GM21529 (cell line): ENCODE results near the gene ABHD5.
A peak's percentile ranks its signal among the peaks of the same experiment; 100 is the strongest.

Experiments used
- ATAC-seq: cut with Tn5 transposase; IDR thresholded peaks from one replicate; pipeline ENCODE4 v1.9.1; 2021; ENCODE audit not compliant: unreplicated experiment

Gene ABHD5

DNA sequence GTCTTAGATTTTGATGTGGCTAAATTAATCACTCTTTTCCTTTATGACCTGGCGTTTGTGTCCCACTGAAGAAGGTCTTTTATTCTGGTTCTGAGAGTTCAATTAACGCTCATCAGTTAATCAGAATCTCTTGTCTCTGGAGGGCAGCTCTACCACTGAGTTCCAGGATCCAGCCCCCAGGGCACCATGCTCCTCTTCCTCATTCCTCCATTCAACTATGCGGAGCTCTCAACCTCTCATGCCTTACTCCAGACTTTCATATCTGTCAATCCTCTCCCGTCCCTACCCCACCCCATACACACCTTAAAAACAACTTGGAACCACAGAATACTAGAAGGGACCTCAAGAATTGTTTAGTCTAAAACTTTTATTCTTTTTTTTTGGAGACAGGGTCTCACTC is 4.8 kb upstream of the ABHD5 start:
- ATAC-seq, result no peak

DNA sequence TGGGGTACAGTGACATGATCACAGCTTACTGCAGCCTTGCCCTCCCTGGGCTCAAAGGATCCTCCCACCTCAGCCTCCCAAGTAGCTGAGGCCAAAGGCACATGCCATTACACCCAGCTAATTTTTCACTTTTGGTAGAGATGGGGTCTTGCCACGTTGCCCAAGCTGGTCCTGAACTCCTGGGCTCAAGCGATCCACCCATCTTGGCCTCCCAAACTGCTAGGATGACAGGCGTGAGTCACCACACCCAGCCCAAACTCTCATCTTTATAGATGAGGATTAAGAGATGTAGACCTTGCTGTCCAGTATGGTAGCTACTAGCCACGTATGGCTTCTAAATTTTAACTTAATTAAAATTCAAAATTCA is 4.4 kb upstream of the ABHD5 start:
- no peak for ATAC-seq

DNA sequence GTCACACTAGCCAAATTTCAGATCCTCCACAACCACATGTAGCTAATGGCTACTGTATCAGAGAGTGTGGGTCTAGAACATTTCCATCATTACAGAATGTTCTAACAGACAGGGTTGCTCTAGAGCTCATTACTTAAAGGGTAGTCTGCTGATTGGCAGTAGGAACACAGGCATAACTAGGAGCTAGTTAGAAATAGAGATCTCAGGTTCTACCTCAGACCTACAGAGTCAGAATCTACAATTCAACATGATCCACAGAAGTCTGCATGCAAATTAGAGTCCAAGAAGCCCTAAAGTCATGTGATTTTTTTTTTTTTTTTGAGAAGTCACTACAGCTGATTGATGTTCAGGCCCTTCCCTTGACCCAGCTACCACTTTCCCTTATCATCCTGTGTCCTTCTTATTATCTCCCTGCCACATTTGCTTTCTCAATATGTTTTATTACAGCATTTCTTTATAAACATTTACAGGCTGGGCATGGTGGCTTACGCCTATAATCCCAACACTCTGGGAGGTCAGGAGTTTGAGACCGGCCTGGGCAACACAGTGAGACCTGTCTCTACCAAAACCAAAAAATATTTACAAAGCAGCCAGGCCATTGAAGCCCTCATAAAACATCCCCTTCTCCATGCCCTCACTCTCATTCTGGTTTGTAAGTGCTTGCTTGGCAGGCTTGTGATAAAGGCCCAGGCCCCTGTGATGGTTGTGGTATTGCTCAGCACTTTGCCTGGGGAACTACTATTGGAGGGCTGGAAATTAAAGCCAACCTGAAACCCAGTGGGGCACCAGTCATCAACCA is 3.8 kb upstream of the ABHD5 start:
- ATAC-seq, result no peak

- ATAC-seq, result no peak
Observed at GRCh38 chr3:43687499-43687811, 3.3 kb upstream of the ABHD5 start.

DNA sequence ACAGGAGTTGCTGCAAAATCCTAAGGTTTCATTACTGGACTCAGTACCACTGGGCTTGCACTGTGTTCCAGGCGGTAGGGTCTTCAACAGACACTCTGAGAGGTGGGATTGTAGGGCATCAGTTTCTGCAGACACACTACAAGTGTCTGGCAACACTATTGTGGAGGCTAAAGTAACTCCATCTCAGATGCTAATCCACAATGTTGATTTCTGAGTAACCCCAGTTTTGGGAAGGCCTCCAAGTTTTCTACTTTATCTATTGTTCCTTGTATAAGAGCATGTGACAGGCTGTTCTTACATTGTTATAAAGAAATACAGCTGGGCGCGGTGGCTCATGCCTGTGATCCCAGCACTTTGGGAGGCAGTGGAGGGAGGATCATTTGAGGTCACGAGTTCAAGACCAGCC is 2.5 kb upstream of the ABHD5 start:
- no peak for ATAC-seq

GRCh38 chr3:43689166-43689565 is 1.6 kb upstream of the ABHD5 start:
- ATAC-seq, result no peak

DNA sequence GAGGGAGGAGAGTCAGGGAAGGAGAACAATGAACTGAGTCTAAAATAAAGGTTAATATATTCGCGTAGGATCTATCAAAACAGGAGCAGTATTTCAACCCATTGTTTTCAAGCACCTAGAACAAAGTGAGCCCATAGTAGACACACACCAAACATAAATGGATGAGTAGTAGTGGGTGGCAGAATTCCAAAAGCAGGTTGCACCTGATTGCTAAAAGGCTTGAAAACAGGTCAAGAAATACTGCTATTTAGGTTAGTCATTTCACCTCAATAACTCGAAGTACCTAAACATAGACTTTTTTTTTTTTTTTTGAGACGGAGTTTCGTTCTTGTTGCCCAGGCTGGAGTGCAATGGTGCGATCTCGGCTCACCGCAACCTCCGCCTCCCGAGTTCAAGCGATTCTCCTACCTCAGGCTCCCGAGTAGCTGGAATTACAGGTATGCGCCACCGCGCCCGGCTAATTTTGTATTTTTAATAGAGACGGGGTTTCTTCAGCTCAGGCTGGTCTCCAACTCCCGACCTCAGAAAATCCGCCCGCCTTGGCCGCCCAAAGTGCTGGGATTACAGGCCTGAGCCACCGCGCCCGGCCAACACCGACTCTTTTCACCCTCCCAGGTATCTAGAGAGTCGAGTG is 855 bp upstream of the ABHD5 start:
- ATAC-seq, result no peak

DNA sequence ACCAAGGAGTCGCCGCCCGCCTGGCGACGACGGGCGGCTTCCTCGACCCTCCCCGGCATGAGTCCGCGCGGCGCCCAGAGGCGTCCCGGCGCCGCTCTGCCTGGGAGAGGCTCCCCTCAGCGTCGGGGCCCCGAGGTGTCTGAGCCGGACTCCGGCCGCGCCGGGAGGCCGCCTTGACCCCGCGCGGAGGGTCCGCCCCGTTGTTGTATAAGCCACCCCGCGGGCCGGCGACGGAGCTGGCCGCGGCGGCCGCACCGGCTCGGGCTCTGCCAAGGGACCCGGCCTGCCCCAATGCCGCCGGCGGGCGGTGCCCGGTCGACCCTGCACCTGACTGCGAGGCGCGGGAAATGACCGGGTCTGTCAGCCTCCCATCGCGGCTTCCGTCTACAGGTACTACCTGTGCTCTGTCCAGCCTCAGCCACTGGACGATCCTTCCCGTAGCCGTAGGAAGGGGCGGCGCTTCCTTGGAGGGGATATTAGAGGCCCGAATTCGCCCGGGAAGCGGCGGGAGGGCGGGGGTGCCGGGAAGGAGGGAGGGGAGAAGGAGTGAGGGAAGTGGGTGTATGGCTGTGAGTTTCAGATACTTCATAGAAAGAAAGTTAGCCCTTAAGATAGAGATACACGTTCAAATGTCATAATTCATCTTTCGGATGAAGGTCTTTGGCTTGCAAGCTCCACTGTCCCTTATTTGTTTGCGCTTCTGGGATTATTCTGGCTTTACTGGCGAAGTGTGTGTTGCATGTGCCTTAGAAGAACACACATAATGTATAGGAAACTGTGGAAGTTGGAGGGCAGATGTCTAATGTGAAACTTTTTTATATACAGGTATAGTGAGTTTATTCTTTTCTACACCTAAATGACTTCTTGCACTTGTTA is 620 bp downstream of the ABHD5 start:
- peak; percentile 43 for ATAC-seq

DNA sequence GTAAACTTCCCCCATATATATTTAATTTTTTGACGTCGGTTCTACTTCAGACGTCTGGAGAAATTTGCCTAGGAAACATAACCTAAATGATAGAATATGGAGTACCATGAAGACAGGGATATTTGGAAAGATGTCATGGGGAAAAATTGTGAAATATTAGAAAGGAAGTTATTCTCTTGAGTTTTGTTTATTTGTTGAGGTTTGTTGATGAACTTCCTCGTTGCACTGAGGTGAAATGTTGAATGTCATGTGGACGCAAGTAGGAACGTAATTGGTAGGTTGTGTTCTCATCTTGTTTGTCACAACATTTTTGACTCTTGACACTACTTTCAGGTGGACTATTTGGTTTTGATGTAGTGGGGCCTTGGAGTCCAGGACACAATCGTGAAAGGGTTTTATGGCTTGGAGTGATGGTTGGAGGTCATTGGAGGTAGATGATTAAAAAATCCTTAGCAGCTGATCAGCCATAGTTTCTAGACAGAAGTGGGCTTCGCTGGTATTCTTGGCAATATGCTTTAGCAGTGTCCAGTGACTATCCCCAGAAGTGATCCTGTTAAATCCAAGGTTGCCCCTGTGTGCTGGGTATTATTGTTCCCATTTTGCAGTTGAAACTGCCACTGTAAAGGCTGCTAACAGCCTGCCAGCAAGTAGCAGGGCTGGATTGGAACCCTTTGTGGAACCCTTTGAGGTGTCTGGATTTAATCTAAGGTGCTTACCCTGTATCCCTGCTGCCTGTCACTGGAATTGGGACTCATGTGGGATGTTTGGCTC is 1.5 kb downstream of the ABHD5 start:
- no peak for ATAC-seq

DNA sequence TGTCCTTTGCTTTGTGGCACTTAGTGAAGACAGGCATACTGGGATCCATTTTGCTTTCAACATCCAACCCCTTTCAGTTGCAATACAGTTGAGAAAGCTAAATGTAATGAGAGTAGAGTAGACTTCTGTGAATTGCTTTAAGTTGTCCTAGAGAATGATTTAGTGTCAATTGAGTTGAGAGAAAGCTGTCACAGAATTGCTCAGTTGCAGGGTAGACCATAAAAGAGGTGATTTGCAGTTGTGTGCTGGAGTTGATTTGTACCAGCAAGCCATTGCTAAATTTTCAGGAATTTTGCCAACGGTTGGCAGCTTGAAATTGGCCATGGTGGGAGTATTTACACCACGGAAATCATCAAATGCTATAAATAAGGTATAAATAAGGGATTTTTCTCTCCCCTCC is 2.2 kb downstream of the ABHD5 start:
- ATAC-seq, result no peak

DNA sequence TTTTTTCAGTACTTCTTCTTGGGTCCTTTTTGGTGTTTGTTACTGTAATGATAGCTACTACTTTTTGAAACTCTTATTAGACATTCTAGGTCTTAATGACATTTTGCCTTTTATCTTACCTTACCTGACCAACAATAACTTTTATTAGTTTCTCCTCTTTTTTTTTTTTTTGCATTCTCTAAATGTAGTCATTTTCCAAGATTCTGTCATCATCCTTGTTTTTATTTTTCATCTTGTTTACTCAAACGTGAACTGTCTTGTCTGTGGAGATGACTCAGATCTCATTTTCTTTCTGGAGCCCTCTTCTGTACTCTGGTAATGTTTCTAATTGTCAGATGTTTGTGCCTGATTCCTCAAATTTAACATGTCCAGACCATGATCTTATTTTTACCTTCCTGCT is 2.9 kb downstream of the ABHD5 start:
- ATAC-seq, result no peak

DNA sequence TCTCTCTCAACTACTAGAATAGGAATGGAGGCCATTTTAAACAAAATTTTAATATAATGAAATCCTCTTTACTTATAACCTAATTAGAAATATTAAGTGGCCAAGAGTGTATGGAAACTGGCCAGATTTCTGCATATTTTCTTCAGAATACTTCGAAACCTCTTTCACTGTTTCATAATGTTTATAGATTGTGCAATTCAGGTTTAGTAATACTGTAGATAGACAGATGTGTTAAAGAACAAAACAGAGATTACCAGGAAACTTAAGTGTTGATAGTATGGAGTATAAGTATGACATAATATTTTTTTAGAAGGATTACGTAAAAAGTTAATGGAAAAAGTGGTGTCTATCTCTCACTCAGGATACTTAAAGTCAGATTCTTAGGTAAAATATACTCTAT is 4.7 kb downstream of the ABHD5 start:
- no peak for ATAC-seq

GRCh38 chr3:43695863-43696262 is 5.1 kb downstream of the ABHD5 start:
- no peak for ATAC-seq

DNA sequence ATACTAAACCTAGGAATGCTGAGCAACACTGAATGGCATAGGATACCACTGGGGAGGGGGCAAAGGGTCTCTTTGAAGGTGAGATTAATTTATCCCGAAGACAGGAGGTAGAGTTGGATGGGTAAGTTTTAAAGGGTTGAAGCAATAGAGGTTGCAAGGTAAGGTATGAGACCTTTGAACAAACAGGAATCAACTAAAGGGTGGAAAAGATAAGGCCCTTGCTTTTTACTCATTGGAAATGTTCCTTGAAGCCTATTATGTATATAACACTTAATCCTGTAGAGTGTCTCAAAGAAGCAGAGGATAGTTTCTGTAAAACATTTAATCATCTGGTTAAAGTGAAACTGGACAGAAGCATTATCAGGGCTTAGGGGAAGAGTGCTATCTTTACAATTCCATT is 5.7 kb downstream of the ABHD5 start:
- no peak for ATAC-seq

DNA sequence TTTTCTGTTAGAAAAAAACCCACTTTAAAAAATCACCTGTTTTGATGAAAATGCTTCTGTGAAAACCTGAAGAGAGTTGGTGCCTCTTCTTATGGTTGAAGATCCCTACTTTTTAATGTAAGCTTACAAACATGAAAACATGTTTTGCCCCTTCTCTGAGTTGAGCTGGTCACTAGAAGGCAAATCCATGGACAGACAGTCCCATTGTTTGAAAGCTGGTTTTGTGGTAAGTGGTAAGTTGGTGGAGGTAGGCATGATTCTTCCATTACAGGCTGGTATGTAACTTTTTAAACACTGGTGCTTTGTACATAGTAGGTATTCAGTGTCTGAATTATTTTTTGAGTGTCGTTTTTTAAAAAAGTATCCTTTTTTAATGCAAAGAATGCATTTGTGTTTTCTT is 6.1 kb downstream of the ABHD5 start:
- no peak for ATAC-seq

- peak; percentile 85 for ATAC-seq
Observed at GRCh38 chr3:43699864-43700263, 9.1 kb downstream of the ABHD5 start.

DNA sequence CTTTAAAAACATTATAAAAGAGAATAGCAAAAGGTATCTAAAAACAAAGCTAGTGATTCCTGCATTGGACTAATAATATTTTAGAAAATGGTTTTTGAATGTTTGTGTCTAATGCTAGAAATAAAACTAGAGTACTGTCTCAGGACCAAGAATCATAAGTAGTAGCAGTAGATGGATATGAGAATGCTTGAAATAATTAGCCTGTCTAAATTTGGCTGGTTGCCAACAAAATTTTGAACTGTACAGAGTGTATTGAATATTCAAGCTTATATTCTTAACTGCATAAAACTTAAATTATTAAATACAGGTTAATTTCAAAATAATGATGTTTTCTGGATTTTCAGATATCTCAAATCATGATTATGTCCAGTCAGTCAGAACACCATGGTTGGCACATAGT is 14.0 kb downstream of the ABHD5 start:
- ATAC-seq, result no peak

DNA sequence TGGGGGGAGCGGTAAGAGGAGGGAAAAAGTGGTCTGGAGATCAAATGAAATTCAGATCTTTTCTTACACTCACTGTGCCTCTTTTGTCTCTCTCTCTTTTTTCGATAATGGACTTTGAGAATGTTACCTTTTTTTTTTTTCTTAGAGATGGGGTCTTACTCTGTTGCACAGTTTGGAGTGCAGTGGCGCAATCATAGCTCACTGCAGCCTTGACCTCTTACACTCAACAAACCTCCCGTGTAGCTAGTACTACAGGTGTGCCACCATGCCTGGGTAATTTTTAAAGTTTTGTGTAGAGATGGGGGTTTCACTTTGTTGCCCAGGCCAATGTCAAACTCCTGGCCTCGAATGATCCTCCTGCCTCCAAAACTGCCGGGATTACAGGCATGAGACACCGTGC is 15.6 kb downstream of the ABHD5 start:
- no peak for ATAC-seq

GRCh38 chr3:43707266-43707665 is 16.5 kb downstream of the ABHD5 start:
- ATAC-seq, result no peak

GRCh38 chr3:43707998-43708397 is 17.3 kb downstream of the ABHD5 start:
- ATAC-seq, result no peak

GRCh38 chr3:43709022-43709421 is 18.3 kb downstream of the ABHD5 start:
- no peak for ATAC-seq
